GM12873 (cell line): ENCODE measurements around the gene KMT2C.

ENCODE experiments used
- CTCF ChIP-seq: IDR thresholded peaks from 2 replicates; pipeline ENCODE4 v1.5.1; 2012; ENCODE audit warnings: low read depth, mild to moderate bottlenecking, moderate library complexity, low read length, control low read depth; ENCODE audit not compliant: insufficient read depth; ENCODE audit errors: missing control alignments

Gene KMT2C

GRCh38 chr7:152467225-152467624, 31.4 kb upstream of the KMT2C start:
- TF ChIP-seq CTCF = no peak

- TF ChIP-seq CTCF = no peak
These were observed 29.2 kb upstream of the KMT2C start for GRCh38 chr7:152465119-152465387.

- TF ChIP-seq CTCF = no peak
These were observed 28.7 kb upstream of the KMT2C start for GRCh38 chr7:152464312-152465118.

- TF ChIP-seq CTCF = no peak
These were observed 28.0 kb upstream of the KMT2C start for GRCh38 chr7:152463709-152464311.

- no peak for TF ChIP-seq CTCF
These were observed 27.3 kb upstream of the KMT2C start for GRCh38 chr7:152462995-152463708.

- TF ChIP-seq CTCF = no peak
These were observed 24.0 kb upstream of the KMT2C start for GRCh38 chr7:152459724-152460251.

- no peak for TF ChIP-seq CTCF
These were observed 15.6 kb upstream of the KMT2C start for GRCh38 chr7:152451356-152451755.
